ENCODE measurements around the gene PVALB. TPM values are rescaled to one million over a fixed set of nuclear protein-coding genes. Genes with fewer than 3 reads are reported as not detected.

The PVALB gene
- total and polyA plus RNA-seq, 8 donors = 0.95 to 4.1 (median 2.1) TPM; not detected in 5

- 6 to 10% (median 6%) methylated on average over 27 to 30 of the region's 30 CpGs for WGBS, 5 donors
Measured at GRCh38 chr22:36856121-36856791, 39.4 kb upstream of the PVALB start.

DNA sequence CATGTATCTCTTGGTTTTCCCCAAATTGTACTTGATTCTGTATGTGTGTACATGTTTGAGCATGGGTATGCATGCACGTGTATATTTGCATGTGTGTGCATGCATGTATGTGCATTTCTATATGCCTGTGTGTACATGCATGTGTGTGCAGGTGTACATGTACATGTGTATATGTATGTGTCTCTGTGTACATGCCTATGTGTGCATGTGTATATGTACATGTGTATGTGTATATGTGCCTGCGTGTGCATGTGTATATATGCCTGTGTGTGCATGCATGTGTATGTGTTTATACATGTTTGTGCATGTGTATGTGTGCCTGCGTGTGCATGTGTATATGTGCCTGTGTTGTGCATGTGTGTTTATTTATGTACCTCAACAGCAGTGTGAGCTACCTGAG is 38.6 kb upstream of the PVALB start:
- no peak for DNase-seq
- H3K27ac ChIP-seq = no peak overlapping the region
- intact Hi-C loops (cut with DNase I; ENCODE audit: low total_unique reads) = loop anchor here (5.0 to 10.0 kb wide), 2 partner anchors 73 to 119 kb away; no protein-coding TSS in a partner anchor
- no peaks in the 10 kb centered on the region for H3K36me3 ChIP-seq
- WGBS, 5 donors = 83 to 93% (median 89%) methylated on average over 3 of the region's 3 CpGs
- H3K9me3 ChIP-seq = no peaks in the 10 kb centered on the region
- TF ChIP-seq POLR2AphosphoS5 (IDR thresholded peaks at IDR 0.05) = no peak
- TF ChIP-seq POLR2A (IDR thresholded peaks at IDR 0.05) = no peak
- TF ChIP-seq EP300 (IDR thresholded peaks at IDR 0.05) = no peak
- TF ChIP-seq, protein P1, sequence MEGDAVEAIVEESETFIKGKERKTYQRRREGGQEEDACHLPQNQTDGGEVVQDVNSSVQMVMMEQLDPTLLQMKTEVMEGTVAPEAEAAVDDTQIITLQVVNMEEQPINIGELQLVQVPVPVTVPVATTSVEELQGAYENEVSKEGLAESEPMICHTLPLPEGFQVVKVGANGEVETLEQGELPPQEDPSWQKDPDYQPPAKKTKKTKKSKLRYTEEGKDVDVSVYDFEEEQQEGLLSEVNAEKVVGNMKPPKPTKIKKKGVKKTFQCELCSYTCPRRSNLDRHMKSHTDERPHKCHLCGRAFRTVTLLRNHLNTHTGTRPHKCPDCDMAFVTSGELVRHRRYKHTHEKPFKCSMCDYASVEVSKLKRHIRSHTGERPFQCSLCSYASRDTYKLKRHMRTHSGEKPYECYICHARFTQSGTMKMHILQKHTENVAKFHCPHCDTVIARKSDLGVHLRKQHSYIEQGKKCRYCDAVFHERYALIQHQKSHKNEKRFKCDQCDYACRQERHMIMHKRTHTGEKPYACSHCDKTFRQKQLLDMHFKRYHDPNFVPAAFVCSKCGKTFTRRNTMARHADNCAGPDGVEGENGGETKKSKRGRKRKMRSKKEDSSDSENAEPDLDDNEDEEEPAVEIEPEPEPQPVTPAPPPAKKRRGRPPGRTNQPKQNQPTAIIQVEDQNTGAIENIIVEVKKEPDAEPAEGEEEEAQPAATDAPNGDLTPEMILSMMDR (IDR thresholded peaks at IDR 0.05) = no peak
- no peak overlapping the region for H3K4me3 ChIP-seq
- H3K4me1 ChIP-seq = peaks cover 0 to 16% (median 8%) of the 10 kb centered on the region in 4 donors
- H3K27me3 ChIP-seq = peaks cover 0 to 29% (median 0%) of the 10 kb centered on the region in 3 donors

More at GRCh38 chr22:36856121-36856791, 39.4 kb upstream of the PVALB start:
- peaks cover 0 to 16% (median 8%) of the 10 kb centered on the region in 4 donors for H3K4me1 ChIP-seq
- no peaks in the 10 kb centered on the region for H3K9me3 ChIP-seq
- TF ChIP-seq EP300 (IDR thresholded peaks at IDR 0.05) (no peak), POLR2A (IDR thresholded peaks at IDR 0.05) (no peak), POLR2AphosphoS5 (IDR thresholded peaks at IDR 0.05) (peak in 2 of 3 donors; percentile 13 to 78)
- TF ChIP-seq, protein P1 (IDR thresholded peaks at IDR 0.05) = peak in 5 of 7 experiments; percentile 99 to 100 (median 99)
- peaks cover 0 to 22% (median 0%) of the 10 kb centered on the region in 3 donors for H3K27me3 ChIP-seq
- peak; percentile 94 to 96 for DNase-seq
- no peak overlapping the region for H3K27ac ChIP-seq
- intact Hi-C loops (cut with DNase I; ENCODE audit: low total_unique reads) = loop anchor here (5.0 to 10.0 kb wide), 2 partner anchors 74 to 119 kb away; no protein-coding TSS in a partner anchor
- no peaks in the 10 kb centered on the region for H3K36me3 ChIP-seq
- no peak overlapping the region for H3K4me3 ChIP-seq

DNA sequence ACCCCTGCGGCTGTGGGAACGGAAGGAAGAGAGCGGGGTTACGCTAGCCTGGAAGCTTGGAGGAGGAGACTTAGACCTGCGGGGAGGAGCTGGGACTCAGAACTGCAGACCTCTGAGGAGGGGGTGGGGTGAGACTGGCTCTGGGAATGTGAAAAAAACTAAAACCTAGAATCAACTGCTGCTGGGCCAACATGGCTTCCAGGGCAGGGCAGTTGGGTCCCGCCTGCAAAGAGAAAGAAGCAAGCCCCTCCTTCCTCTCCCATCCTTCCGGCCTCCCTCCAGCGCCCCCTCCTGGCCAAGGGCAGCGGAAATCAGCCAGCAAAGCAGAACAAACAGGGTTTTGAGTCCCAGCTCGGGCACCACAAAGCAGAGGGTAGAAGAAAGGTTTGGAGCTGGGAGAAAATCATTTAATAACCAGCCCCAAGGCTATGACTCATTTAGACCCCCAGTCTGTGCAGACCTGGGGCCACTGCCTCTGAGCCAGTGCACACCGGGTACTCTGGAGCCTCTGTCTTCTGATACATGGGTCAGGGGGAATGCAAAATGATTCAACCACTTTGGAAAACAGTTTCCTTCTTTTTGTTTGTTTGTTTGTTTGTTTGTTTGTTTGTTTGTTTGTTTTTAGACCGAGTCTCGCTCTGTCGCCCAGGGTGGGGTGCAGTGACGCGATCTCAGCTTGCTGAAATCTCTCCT is 36.7 kb upstream of the PVALB start:
- TF ChIP-seq POLR2AphosphoS5 (IDR thresholded peaks at IDR 0.05) = no peak
- TF ChIP-seq, protein P1 (IDR thresholded peaks at IDR 0.05) = peak in 2 of 7 experiments; percentile 38 to 40
- no peaks in the 10 kb centered on the region for H3K9me3 ChIP-seq
- no peak overlapping the region for H3K4me3 ChIP-seq
- peak; percentile 62 to 77 for DNase-seq
- H3K4me1 ChIP-seq = peaks cover 0 to 10% (median 8%) of the 10 kb centered on the region in 4 donors
- no peaks in the 10 kb centered on the region for H3K36me3 ChIP-seq
- H3K27me3 ChIP-seq = peaks cover 0 to 49% (median 4%) of the 10 kb centered on the region in 3 donors
- peak overlapping the region in 1 of 5 donors; percentile 21 for H3K27ac ChIP-seq
- WGBS, 5 donors = 49 to 59% (median 55%) methylated on average over 16 of the region's 16 CpGs
- intact Hi-C loops (cut with DNase I; ENCODE audit: low total_unique reads) = loop anchor here (10.0 kb wide), 1 partner anchor 121 kb away; no protein-coding TSS in a partner anchor
